HG02759 (cell line): ENCODE data around the gene ABCG8.
"Not testable (repeated sequence)": the region's sequence is repeated elsewhere in the genome, so short reads cannot be mapped to it uniquely, and the experiment has no call there.

Experiments
- ATAC-seq: cut with Tn5 transposase; IDR thresholded peaks from one replicate; pipeline ENCODE4 v1.9.1; 2021; ENCODE audit warnings: mild to moderate bottlenecking, moderate library complexity; ENCODE audit not compliant: unreplicated experiment

ABCG8 gene

DNA sequence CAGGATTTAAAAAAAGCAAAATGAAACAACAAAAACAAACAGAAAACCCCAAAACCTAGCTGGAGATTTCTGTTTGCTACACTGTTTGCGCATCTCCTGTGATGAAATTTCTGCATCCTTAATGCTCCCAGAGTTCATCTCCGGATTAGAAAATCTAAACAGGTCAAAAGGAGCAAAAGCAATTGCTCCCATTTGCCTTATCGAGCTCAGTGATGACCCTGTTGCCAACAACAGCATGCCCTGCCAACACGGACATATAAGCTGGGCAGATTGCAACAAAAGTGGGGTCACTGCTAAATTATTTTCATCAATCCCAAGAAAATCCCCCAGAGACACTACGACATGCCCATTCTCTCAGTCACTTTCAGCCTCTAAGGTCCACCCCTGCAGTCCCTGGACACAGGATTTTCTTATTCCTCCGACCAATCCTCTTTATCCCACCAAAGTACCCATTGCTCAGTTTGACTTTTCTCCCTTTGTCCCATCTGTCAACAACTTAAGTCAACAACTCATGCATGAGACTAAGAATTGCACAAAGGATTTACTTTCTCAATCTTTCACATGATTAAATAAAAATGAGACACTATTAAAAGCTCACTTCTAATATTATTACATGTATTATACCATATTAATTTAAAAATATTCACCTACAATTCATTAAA is 67.8 kb downstream of the ABCG8 start:
- ATAC-seq, result no peak

DNA sequence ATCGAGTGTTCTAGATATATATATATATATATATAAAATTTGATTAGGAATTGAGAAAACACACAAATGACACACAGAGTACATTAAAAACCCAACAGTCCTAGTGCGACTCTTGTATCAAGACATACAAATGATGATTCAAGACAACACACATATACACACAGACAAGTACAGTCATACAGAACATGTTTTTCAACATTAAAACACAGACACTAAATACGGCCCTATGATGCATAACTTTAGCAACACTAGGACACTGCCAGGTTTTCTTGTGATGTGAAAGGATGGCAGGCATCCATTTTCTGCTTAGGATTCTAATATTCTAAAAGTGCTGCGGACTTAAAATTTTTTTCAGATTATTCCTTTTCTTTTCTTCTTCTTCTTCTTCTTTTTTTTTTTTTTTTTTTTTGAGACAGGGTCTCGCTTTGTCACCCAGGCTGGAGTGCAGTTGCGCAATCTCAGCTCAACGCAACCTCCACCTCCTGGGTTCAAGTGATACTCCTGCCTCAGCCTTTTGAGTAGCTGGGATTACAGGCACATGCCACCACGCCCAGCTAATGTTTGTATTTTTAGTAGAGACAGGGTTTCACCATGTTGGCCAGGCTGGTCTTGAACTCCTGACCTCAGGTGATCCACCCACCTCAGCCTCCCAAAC is 72.5 kb downstream of the ABCG8 start:
- ATAC-seq, result not testable (repeated sequence)

DNA sequence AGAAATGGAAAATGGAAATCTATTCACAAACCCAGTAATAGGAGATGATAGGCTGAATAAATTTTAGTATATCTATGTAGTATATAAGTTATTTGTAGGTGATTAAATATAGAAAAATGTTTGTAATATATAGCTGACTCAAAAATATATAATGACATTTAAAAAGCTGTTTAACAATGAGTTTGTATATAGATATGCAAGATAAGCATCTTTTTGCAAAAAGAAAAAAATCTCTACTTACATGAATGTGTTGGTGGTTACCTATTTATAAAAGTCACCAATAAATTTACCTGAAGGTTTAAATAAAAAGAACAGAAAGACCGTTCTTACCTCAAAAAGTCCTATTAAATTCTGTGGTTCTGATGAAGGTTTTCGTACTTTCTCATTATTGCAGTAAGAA is 85.7 kb downstream of the ABCG8 start:
- ATAC-seq, result no peak

GRCh38 chr2:43925431-43925830 is 86.7 kb downstream of the ABCG8 start:
- no peak for ATAC-seq

DNA sequence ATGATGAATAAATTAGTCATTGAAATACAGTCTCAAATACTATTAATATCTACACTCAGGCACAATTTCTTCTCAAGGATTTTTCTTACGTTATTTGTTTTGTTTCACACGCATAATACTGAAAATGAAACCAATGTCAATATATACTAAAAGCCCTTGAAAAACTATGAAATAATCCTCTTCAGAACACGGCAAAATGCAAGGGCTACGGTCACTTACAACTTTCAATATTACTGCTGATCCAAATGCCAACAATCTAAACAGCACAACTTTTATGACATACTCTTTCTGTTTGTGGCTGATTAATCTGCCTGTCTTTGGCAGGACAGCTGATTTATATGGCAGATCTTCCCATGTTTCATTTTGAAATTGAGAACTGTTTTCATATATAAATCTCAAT is 88.7 kb downstream of the ABCG8 start:
- no peak for ATAC-seq

- no peak for ATAC-seq
Observed at GRCh38 chr2:43931293-43931692, 92.5 kb downstream of the ABCG8 start.
